CD4-positive, CD25-positive, alpha-beta regulatory T cell (primary cell): ENCODE data around the gene PRSS27. TPM values are rescaled to one million over a fixed set of nuclear protein-coding genes. Genes with fewer than 3 reads are reported as not detected.

Experiments
- ATAC-seq, 2 donors: fragments of 150-1000 bp; cut with Tn5 transposase; one replicate each; pipeline ENCODE4 v1.10.0; 2021; ENCODE audit warnings: low read depth in 2 of 2, moderate number of reproducible peaks in 2 of 2, moderate library complexity in 1 of 2
- DNase-seq, 3 donors: peaks; one replicate each; pipeline versions ENCODE4 v3.0.0 to v3.0.0-alpha.2; 2012 to 2022; ENCODE audit warnings: mixed read lengths in 1 of 3
- H3K27ac ChIP-seq: one replicate; pipeline ENCODE4 v1.7.0; 2013; ENCODE audit warnings: mild to moderate bottlenecking, low read length; ENCODE audit not compliant: insufficient read depth, poor library complexity, severe bottlenecking
- H3K27me3 ChIP-seq: one replicate; pipeline ENCODE4 v1.7.0; 2013; ENCODE audit warnings: low read length; ENCODE audit not compliant: control insufficient read depth, insufficient read depth
- H3K36me3 ChIP-seq: one replicate; pipeline ENCODE4 v1.7.0; 2013; ENCODE audit warnings: mild to moderate bottlenecking, low read length, moderate library complexity; ENCODE audit not compliant: control insufficient read depth, insufficient read depth
- H3K4me1 ChIP-seq: 2 replicates; pipeline ENCODE4 v1.7.0; 2013; ENCODE audit warnings: mild to moderate bottlenecking, low read length; ENCODE audit not compliant: insufficient read depth, control insufficient read depth, poor library complexity, severe bottlenecking
- H3K4me3 ChIP-seq: one replicate; pipeline ENCODE4 v1.7.0; 2013; ENCODE audit warnings: low read depth, mild to moderate bottlenecking, low read length, moderate library complexity
- H3K9me3 ChIP-seq, 2 experiments: 1 replicate in 1 of 2; 2 replicates in 1 of 2; pipeline ENCODE4 v1.7.0; 2013; ENCODE audit warnings: low read length in 2 of 2, mild to moderate bottlenecking in 1 of 2, moderate library complexity in 1 of 2; ENCODE audit not compliant: control insufficient read depth in 2 of 2
- H3K27ac Mint-ChIP-seq, 3 donors: one replicate each; pipeline ENCODE4 v1.8.0; 2020 to 2022; ENCODE audit warnings: mild to moderate bottlenecking in 3 of 3, mixed read lengths in 3 of 3, moderate library complexity in 2 of 3
- H3K27me3 Mint-ChIP-seq: one replicate; pipeline ENCODE4 v1.8.0; 2022; ENCODE audit warnings: mild to moderate bottlenecking, mixed read lengths
- H3K36me3 Mint-ChIP-seq: one replicate; pipeline ENCODE4 v1.8.0; 2020; ENCODE audit warnings: mixed read lengths
- H3K4me1 Mint-ChIP-seq, 4 donors: one replicate each; pipeline ENCODE4 v1.8.0; 2020 to 2022; ENCODE audit warnings: mixed read lengths in 4 of 4, mild to moderate bottlenecking in 1 of 4
- H3K4me3 Mint-ChIP-seq, 4 donors: one replicate each; pipeline ENCODE4 v1.8.0; 2020 to 2022; ENCODE audit warnings: mild to moderate bottlenecking in 4 of 4, mixed read lengths in 4 of 4, moderate library complexity in 3 of 4
- H3K9me3 Mint-ChIP-seq, 7 donors: one replicate each; pipeline ENCODE4 v1.8.0; 2020 to 2022; ENCODE audit warnings: mixed read lengths in 7 of 7, mild to moderate bottlenecking in 3 of 7, moderate library complexity in 2 of 7
- polyA plus RNA-seq, 4 donors: library from polyadenylated mRNA; unstranded; fragments of 300-500 nt; fragmentation: Illumina TruSeq; gene quantifications; one replicate each; pipeline ENCODE4 v1.2.3, GENCODE V29; 2021
- total RNA-seq: library from RNA; stranded (reverse); gene quantifications from one replicate; pipeline ENCODE4 v1.2.3, GENCODE V29; 2022

Gene PRSS27
- total and polyA plus RNA-seq, 5 donors from 2014 or later, result 0.13 to 0.81 (median 0.14) TPM; not detected in 2

GRCh38 chr16:2705351-2705750, 14.7 kb downstream of the PRSS27 start:
- H3K4me1 ChIP-seq, result no peaks in the 10 kb centered on the region
- no peak overlapping the region for H3K27ac ChIP-seq
- no peak overlapping the region for H3K27ac Mint-ChIP-seq
- H3K36me3 Mint-ChIP-seq, result peaks cover 6% of the 10 kb centered on the region
- no peak for DNase-seq
- H3K4me1 Mint-ChIP-seq, result peaks cover 0 to under 1% (median 0%) of the 10 kb centered on the region in 4 donors
- H3K9me3 ChIP-seq, result no peaks in the 10 kb centered on the region
- H3K4me3 Mint-ChIP-seq, result no peak overlapping the region
- peaks cover 35% of the 10 kb centered on the region for H3K36me3 ChIP-seq
- H3K27me3 Mint-ChIP-seq, result no peaks in the 10 kb centered on the region
- H3K27me3 ChIP-seq, result no peaks in the 10 kb centered on the region
- no peak for ATAC-seq
- H3K9me3 Mint-ChIP-seq, result no peaks in the 10 kb centered on the region
- no peak overlapping the region for H3K4me3 ChIP-seq

- DNase-seq (no peak), ATAC-seq (no peak)
- Mint-ChIP-seq H3K27me3 (no peaks in the 10 kb centered on the region), H3K9me3 (no peaks in the 10 kb centered on the region), H3K4me1 (no peaks in the 10 kb centered on the region), H3K4me3 (no peak overlapping the region), H3K36me3 (peaks cover 6% of the 10 kb centered on the region), H3K27ac (no peak overlapping the region)
- no peaks in the 10 kb centered on the region for H3K27me3 ChIP-seq
- H3K36me3 ChIP-seq, result peaks cover 39% of the 10 kb centered on the region
- H3K9me3 ChIP-seq, result no peaks in the 10 kb centered on the region
- no peak overlapping the region for H3K27ac ChIP-seq
- H3K4me1 ChIP-seq, result no peaks in the 10 kb centered on the region
- H3K4me3 ChIP-seq, result no peak overlapping the region
Observed at GRCh38 chr16:2704983-2705275, 15.1 kb downstream of the PRSS27 start.

GRCh38 chr16:2704166-2704982, 15.7 kb downstream of the PRSS27 start:
- H3K27me3 ChIP-seq, result no peaks in the 10 kb centered on the region
- H3K9me3 ChIP-seq, result no peaks in the 10 kb centered on the region
- peaks cover 44% of the 10 kb centered on the region for H3K36me3 ChIP-seq
- H3K27me3 Mint-ChIP-seq, result no peaks in the 10 kb centered on the region
- no peak overlapping the region for H3K4me3 Mint-ChIP-seq
- no peaks in the 10 kb centered on the region for H3K9me3 Mint-ChIP-seq
- no peak for DNase-seq
- H3K36me3 Mint-ChIP-seq, result peaks cover 6% of the 10 kb centered on the region
- no peak overlapping the region for H3K4me3 ChIP-seq
- H3K27ac Mint-ChIP-seq, result no peak overlapping the region
- no peak overlapping the region for H3K27ac ChIP-seq
- H3K4me1 Mint-ChIP-seq, result no peaks in the 10 kb centered on the region
- H3K4me1 ChIP-seq, result no peaks in the 10 kb centered on the region
- no peak for ATAC-seq

GRCh38 chr16:2702871-2703745, 16.9 kb downstream of the PRSS27 start:
- Mint-ChIP-seq H3K27me3 (no peaks in the 10 kb centered on the region), H3K4me1 (no peaks in the 10 kb centered on the region), H3K36me3 (peaks cover 4% of the 10 kb centered on the region), H3K27ac (no peak overlapping the region), H3K9me3 (no peaks in the 10 kb centered on the region), H3K4me3 (no peak overlapping the region)
- Histone ChIP-seq H3K27me3 (no peaks in the 10 kb centered on the region), H3K9me3 (no peaks in the 10 kb centered on the region), H3K4me1 (no peaks in the 10 kb centered on the region), H3K36me3 (peaks cover 44% of the 10 kb centered on the region), H3K4me3 (no peak overlapping the region), H3K27ac (no peak overlapping the region)
- no peak for DNase-seq
- no peak for ATAC-seq

- Histone ChIP-seq H3K4me1 (no peaks in the 10 kb centered on the region), H3K9me3 (no peaks in the 10 kb centered on the region), H3K36me3 (peaks cover 41% of the 10 kb centered on the region), H3K27me3 (no peaks in the 10 kb centered on the region), H3K27ac (no peak overlapping the region), H3K4me3 (no peak overlapping the region)
- Mint-ChIP-seq H3K27ac (no peak overlapping the region), H3K9me3 (no peaks in the 10 kb centered on the region), H3K27me3 (no peaks in the 10 kb centered on the region), H3K4me3 (no peak overlapping the region), H3K4me1 (no peaks in the 10 kb centered on the region), H3K36me3 (no peaks in the 10 kb centered on the region)
- DNase-seq (no peak), ATAC-seq (no peak)
Observed at GRCh38 chr16:2702438-2702825, 17.6 kb downstream of the PRSS27 start.

- H3K9me3 Mint-ChIP-seq, result no peaks in the 10 kb centered on the region
- ATAC-seq (no peak), DNase-seq (no peak)
- Histone ChIP-seq H3K4me1 (no peaks in the 10 kb centered on the region), H3K27ac (no peak overlapping the region), H3K27me3 (no peaks in the 10 kb centered on the region), H3K4me3 (no peak overlapping the region), H3K36me3 (peaks cover 42% of the 10 kb centered on the region), H3K9me3 (no peaks in the 10 kb centered on the region)
- H3K27me3 Mint-ChIP-seq, result no peaks in the 10 kb centered on the region
- no peak overlapping the region for H3K27ac Mint-ChIP-seq
- no peaks in the 10 kb centered on the region for H3K4me1 Mint-ChIP-seq
- H3K4me3 Mint-ChIP-seq, result no peak overlapping the region
- H3K36me3 Mint-ChIP-seq, result peaks cover 3% of the 10 kb centered on the region
Observed at GRCh38 chr16:2701713-2702437, 18.1 kb downstream of the PRSS27 start.

GRCh38 chr16:2701272-2701671, 18.8 kb downstream of the PRSS27 start:
- no peaks in the 10 kb centered on the region for H3K9me3 ChIP-seq
- Mint-ChIP-seq H3K9me3 (no peaks in the 10 kb centered on the region), H3K4me3 (no peak overlapping the region), H3K4me1 (no peaks in the 10 kb centered on the region), H3K27ac (no peak overlapping the region), H3K27me3 (no peaks in the 10 kb centered on the region), H3K36me3 (peaks cover 6% of the 10 kb centered on the region)
- H3K4me1 ChIP-seq, result no peaks in the 10 kb centered on the region
- no peak overlapping the region for H3K27ac ChIP-seq
- H3K27me3 ChIP-seq, result no peaks in the 10 kb centered on the region
- ATAC-seq, result no peak
- no peak overlapping the region for H3K4me3 ChIP-seq
- DNase-seq, result no peak
- peaks cover 44% of the 10 kb centered on the region for H3K36me3 ChIP-seq
